Thyroid gland (tissue), 4 donors: Measurements from ENCODE around the gene PSD2.

Experiments
- POLR2A ChIP-seq, 2 donors: fragments of 450-650 bp; IDR thresholded peaks; one replicate each; pipeline ENCODE4 v1.6.1; 2017; ENCODE audit warnings: antibody characterized with exemption in 2 of 2, mild to moderate bottlenecking in 2 of 2, moderate library complexity in 1 of 2
- TF ChIP-seq, protein P1 (sequence below), 6 experiments: fragments of 200-600 bp in 3 of 6; fragments of 450-650 bp in 3 of 6; sonication (generic) in 3 of 6; IDR thresholded peaks; one replicate each; pipeline ENCODE4 v1.5.1; 2016 to 2019; ENCODE audit warnings: antibody characterized with exemption in 6 of 6, mild to moderate bottlenecking in 2 of 6, inconsistent platforms in 1 of 6, moderate library complexity in 1 of 6

DNA sequence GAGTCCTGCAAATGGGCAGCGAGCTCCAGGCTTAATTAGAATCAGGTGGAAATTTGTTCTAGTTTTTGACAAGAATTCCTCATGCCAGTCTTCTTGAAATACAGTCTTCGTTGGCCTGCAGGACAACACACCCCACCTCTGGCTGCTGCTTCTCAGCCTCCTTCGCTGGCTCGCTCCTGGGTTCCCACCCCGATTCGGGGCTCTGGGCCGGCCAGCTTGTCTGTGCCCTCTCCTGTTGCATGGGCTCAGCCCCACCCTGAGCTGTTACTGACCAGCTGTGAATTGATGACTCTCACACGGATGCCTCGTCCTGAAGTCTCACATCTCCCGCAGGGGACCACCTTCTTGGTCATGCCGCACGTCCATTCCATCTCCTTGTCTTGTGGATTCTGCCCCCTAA, 21.0 kb downstream of the PSD2 start:
- TF ChIP-seq POLR2A (IDR thresholded peaks at IDR 0.05) = no peak
- TF ChIP-seq, protein P1, sequence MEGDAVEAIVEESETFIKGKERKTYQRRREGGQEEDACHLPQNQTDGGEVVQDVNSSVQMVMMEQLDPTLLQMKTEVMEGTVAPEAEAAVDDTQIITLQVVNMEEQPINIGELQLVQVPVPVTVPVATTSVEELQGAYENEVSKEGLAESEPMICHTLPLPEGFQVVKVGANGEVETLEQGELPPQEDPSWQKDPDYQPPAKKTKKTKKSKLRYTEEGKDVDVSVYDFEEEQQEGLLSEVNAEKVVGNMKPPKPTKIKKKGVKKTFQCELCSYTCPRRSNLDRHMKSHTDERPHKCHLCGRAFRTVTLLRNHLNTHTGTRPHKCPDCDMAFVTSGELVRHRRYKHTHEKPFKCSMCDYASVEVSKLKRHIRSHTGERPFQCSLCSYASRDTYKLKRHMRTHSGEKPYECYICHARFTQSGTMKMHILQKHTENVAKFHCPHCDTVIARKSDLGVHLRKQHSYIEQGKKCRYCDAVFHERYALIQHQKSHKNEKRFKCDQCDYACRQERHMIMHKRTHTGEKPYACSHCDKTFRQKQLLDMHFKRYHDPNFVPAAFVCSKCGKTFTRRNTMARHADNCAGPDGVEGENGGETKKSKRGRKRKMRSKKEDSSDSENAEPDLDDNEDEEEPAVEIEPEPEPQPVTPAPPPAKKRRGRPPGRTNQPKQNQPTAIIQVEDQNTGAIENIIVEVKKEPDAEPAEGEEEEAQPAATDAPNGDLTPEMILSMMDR (IDR thresholded peaks at IDR 0.05) = no peak
